Inflammatory macrophage treated with lipopolysaccharide for 1 hour (primary cell): Measurements from ENCODE around the gene GID4.
A peak's percentile ranks its signal among the peaks of the same experiment; 100 is the strongest.

Experiments used
- DNase-seq, 2 donors: peaks; one replicate each; pipeline ENCODE4 v3.0.0-alpha.2; 2020 to 2022

GID4 gene

GRCh38 chr17:18017958-18018357, 21.2 kb upstream of the GID4 start:
- no peak for DNase-seq

- DNase-seq: no peak
Observed at GRCh38 chr17:18018411-18018921, 20.7 kb upstream of the GID4 start.

GRCh38 chr17:18019838-18020154, 19.4 kb upstream of the GID4 start:
- no peak for DNase-seq

DNA sequence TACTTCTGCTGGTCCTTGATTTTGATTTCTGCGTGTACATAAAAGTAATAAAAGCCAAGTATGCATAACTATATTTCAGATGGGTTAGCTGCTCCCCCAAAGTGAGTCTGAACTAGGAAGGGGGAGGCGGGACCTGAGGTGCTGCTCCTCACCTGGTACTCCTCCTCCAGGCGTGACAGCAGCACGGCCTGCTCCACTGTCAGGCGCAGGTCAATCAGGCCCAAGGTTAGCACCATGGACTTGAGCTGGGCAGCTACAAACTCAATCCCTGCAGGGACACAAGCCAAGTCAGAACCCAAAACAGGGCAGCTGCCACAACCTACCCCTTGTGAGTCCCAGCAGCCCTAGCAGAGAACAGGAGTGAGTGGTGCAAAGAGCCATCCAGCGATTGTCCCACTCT, 18.2 kb upstream of the GID4 start:
- DNase-seq: no peak

DNA sequence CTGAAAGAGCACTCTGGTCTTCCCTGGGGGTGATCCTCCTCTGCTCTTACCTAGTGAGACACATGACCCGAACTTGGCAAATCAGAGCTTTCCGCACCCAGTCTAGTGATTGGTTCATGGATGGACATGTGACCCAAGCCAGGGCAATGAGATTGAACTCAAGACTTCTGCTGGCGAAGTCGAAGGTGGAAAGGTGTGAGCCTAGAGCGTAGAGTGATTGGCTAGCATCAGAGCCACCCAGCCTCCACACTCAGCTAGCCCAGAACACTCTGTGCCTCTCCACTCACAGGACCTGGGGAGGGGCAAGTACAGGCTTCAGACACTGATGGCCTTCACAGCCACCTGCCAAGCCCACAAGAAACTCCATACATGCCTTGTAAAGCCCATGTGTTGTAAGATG, 17.8 kb upstream of the GID4 start:
- no peak for DNase-seq

DNA sequence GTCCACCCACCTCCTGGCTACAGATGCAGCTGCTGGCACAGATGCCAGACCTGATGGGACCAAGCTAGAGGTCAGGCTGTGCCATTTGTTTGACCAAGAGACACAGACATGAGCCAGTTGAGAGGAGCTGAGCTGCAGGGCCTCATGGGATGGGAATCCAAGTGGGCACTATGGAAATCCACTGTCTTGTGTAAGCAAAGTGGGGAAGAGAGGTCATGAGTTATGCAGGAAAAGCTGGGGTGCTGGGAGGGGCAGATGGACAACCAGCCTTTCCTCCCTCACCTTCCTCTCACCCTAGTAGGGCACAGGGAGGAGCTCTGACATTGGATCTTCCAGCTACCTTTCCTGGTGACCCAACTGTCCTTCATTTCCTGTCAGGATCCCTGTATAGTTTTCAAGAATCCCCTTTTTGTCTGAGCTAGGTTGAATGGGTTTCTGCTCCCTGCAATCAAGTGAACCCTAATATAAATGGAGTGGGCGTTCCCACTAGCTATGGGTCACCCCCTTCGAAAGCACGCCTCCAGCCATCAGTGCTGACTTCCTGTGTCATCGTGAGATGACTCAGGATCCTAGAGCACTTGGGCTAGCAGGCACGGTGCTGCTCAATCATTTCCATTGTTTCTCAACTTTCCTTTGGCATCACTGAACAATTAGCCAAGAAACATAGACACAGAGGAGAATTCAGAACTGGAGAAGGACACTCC, 13.8 kb upstream of the GID4 start:
- peak; percentile 92 to 98 for DNase-seq

DNA sequence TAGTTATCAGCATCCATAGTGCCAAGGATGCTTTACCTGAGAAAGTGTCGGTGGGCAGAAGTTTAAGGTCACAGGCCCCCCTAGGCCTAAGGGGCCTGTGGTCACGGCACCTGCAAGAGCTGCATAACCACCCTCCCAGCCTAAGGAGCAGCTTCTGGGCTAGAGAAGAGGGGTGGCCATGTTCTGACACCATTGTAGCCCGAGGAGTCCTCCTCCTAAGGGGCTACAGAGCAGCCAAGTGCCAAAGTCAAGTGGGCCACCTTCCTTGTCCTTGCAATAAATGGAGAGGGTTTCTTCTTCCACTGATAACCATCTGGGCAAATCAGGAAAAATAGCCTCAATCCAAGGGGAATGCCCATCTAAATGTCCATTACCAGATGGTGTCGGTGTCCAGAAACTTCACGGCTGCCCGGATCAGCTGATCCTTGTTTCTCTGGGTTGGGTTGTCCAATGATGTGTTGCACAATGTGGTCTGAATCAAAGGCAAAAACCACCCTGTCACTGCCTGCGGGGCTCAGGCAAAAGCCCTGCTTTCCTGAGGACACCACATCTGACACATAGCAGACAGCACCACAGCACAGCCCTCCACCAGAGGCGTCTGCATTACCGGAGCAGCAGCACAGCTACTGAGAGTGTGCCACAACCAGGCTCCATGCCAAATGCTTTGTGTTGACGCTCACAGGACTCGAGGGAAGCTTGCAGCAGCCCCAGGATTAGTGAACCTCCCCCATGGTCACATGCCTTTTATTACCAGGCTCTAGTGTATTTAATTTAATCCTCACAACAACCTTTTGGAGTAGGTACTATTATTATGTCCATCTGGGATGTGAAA, 13.0 kb upstream of the GID4 start:
- peak; percentile 81 to 96 for DNase-seq

DNA sequence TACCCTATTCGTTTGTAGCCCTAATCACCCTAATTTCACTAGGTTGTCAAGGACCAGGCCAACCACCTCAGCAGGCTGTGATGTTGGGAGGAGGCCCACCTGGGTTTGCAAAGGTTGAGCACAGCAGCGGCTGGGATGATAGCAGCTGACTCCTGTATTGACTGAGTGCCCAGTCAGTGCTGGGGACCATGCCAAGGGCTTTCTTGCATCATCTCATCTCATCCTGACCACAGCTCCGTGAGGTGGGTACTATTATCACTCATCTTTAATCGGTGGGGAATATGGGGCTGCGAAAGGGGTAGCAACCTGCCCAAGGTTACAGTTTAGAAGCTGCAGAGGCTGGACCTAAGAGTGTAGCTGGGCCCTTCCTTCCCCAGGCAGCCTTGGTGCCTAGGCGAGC, 11.9 kb upstream of the GID4 start:
- DNase-seq: no peak

DNA sequence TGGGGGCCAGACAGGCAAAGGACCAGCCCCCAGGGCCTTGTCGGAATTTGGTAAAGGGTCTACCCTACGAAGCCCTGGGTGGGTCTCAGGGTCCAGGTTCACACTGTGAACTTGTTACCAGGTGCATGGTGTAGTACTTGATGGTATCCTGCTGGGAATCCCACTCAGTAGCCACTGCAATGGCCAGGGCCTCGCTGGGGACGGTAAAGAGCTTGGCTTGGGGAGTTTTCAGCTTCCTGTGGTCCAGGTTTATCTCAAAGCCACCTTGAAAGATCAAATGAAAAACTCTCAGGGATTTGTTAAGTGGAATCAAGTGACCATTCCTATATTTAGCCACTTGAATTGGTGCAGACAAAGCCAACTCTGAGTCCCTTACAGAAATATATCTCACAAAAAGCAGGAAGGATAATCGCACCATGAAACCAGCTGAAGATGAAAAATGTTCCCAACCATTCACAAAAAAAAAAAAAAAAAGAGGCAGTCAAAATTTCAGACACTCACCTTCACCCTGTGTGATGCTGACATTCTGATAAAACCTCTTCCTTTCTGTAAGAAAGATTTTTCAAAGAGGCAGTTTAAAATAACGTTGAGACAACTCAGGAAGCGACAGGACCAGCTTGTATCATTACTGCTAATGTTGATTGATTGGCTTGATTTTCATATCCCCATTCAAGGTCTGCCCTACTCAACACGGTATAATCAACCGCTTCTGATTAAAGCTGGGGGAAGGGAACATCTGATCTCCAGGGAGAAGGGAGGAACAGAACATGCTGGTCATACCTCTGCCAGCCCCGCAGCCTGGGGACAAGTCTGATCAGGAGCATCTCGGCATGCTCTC, 10.9 kb upstream of the GID4 start:
- DNase-seq: no peak

DNA sequence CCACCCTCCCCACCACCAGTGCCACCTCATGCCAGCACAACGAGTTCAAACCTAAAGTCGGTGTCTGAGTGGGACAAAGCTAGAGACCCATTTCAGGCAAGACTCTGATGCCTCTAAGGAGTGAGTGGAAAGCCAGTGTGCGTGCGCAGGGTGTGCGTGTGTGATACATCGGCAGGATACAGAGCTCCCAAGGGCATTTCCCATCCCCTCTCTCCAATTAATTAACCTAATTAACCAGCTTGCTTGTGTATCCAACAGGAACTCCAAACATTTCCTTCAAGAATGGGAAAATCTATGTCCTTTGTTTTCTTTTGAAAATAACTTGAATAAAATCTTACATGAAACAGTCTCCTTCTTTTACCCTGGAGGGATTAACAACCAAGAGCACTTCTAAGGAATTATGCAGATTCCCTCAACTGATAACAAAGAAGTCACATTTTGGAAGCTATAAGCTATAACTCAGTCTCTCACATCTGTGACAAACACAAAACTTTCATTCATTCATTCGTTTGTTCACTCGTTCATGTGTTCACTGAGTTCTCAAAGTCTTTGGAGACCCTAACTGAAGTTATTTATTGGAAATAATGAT, 10.2 kb upstream of the GID4 start:
- DNase-seq: no peak

GRCh38 chr17:18031955-18032354, 7.3 kb upstream of the GID4 start:
- DNase-seq: peak; percentile 14 to 35

DNA sequence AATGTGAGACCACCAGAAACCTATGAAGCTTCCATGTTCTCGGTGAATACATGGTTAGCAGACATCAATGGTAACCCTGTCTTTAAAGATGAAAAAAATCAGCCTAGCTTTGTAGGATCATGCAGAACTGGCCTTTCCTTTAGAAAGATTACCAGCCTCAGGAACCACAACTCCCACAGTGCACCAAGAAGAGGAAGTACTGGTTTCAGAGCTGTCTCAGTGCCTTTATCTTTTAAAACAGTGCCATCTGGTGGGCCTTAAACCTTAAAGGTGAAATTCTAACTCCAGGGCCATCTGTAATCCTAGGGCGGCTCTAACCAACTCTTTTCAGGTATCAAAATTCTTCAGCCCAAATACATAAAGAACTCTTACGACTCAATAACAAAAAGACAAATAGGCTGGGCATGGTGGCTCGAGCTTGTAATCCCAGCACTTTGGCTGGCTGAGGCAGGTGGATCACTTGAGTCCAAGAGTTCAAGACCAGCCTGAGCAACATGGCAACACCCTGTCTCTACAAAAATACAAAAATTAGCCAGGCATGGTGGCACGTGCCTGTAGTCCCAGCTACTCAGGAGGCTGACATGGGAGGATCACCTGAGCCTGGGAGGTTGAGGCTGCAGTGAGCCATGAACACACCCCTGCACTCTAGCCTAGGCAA, 5.6 kb upstream of the GID4 start:
- DNase-seq: peak; percentile 89 to 92

DNA sequence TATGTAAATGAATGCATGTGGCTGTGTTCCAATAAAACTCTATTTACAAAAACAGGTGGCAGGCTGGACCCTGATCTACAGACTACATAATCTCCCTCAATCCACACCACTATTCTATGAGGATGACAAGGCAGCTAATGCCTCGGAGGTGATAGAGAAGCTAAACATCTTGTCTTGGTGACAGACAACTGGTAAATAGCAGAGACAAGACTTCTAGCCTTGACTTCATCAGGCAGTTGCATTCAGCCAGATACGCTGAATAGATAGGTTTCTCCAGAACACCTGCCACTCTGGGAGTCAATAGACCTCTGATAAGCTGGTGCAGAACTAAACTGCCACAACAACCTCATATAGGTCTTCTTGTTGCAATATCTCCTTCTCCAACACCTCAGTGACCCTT, 3.5 kb upstream of the GID4 start:
- DNase-seq: no peak

DNA sequence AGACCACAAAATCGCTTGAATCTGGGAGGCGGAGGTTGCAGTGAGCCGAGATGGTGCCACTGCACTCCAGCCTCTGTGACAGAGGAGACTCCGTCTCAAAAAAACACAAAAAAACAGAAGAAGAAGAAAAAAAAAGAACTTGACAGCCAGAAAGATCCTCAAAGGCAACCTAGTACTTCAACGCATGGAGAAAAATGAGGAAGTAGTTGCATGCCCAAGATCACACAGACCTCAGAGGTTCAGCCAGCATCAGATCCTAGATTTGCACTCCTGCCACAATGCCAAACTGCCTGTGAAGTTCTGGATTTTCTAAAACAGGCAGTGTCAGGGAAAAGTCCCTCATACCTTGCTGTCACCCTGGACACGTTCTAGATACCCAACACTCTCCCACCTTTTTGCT, 1.7 kb upstream of the GID4 start:
- DNase-seq: peak; percentile 47 to 48

- DNase-seq: peak; percentile 45 to 57
Observed at GRCh38 chr17:18038149-18038850, 908 bp upstream of the GID4 start.

- DNase-seq: peak; percentile 6 to 15
Observed at GRCh38 chr17:18039535-18040260, 490 bp downstream of the GID4 start.

- DNase-seq: no peak
Observed at GRCh38 chr17:18040261-18040858, 1.2 kb downstream of the GID4 start.

DNA sequence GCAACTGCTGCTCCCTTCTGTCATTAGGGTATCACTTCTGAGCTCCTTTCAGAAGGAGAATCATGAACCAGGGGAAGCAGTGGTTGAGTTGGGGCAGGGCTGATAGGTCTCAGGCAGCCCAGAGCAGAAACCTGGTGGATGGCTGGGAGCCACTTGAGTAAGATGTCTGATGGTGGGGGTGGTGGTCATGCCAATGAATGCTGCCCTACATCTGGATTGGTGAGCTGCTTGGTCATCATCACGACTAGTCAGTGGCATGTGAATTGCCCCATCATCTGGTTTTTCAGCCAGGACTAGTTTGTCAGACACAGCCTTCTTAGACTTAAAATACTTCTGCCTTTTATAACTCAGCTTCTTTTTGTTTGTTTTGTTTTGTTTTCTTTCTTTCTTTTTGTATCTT, 2.6 kb downstream of the GID4 start:
- DNase-seq: peak in 1 of 2 donors; percentile 37

- DNase-seq: no peak
Observed at GRCh38 chr17:18042983-18043382, 3.8 kb downstream of the GID4 start.

DNA sequence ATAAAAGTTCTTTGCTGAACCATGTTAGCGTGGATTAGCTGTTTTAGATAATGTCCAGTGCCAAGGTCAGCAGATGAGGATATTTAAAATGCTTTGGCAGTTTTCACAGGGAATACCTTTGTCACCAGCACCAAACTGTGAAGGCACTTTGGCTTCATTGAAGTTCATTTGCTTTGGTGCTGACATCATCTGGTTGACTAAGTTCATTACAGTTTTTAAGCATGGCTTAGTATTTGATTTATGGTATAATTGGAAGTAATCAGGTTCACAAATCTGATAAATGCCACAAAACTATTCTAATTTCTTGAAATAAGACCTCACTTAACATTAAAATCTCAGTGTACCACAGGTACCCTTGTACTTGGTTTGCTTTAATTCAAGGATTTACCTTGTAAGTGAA, 4.3 kb downstream of the GID4 start:
- DNase-seq: no peak

DNA sequence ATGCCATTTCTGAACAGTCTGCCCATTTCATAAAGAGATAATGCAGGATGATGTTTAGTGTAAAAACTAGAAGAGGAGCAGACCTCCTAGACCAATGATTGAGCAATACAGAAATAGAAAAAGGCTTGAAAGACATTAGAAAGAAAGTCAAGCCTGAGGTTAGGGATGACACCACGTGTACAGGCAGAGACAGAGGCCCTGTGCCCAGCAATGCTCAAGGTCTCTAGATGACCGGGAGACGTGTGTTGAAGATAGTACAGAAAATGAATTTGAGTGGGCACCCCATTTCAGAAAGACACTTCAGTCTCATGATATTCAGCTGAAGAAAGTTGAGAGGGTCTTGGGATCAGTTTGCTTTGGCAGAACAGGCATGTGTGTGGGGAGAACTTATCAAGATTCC, 5.4 kb downstream of the GID4 start:
- DNase-seq: no peak
